ENCODE results near the gene ADORA2B.
A peak's percentile ranks its signal among the peaks of the same experiment; 100 is the strongest.
"Not testable (repeated sequence)": the region's sequence is repeated elsewhere in the genome, so short reads cannot be mapped to it uniquely, and the experiment has no call there.

ADORA2B gene

GRCh38 chr17:15944759-15945526 lies at the start of gene ADORA2B:
ADORA2B (plus strand) TSS chr17:15945130; CDS start chr17:15945249, 119 bp downstream.
- DNase-seq = peak; percentile 21

GRCh38 chr17:15896277-15896676 lies 48.7 kb upstream of the ADORA2B start:
- no peak for DNase-seq

- DNase-seq = no peak
Measured at GRCh38 chr17:15896834-15897233, 48.1 kb upstream of the ADORA2B start.

GRCh38 chr17:15899596-15899995 lies 45.3 kb upstream of the ADORA2B start:
- not testable (repeated sequence) for DNase-seq

- DNase-seq = no peak
Measured at GRCh38 chr17:15900871-15901270, 44.1 kb upstream of the ADORA2B start.

GRCh38 chr17:15905236-15905635 lies 39.7 kb upstream of the ADORA2B start:
- not testable (repeated sequence) for DNase-seq

GRCh38 chr17:15907290-15907689 lies 37.6 kb upstream of the ADORA2B start:
- DNase-seq = no peak

- no peak for DNase-seq
Measured at GRCh38 chr17:15908378-15908777, 36.6 kb upstream of the ADORA2B start.

- DNase-seq = no peak
Measured at GRCh38 chr17:15909481-15909991, 35.4 kb upstream of the ADORA2B start.

GRCh38 chr17:15910791-15911190 lies 34.1 kb upstream of the ADORA2B start:
- DNase-seq = no peak

- DNase-seq = not testable (repeated sequence)
Measured at GRCh38 chr17:15911701-15912100, 33.2 kb upstream of the ADORA2B start.

GRCh38 chr17:15912416-15912955 lies 32.4 kb upstream of the ADORA2B start:
- no peak for DNase-seq

- DNase-seq = no peak
Measured at GRCh38 chr17:15913826-15914225, 31.1 kb upstream of the ADORA2B start.

GRCh38 chr17:15914400-15915170 lies 30.3 kb upstream of the ADORA2B start:
- no peak for DNase-seq

- DNase-seq = no peak
Measured at GRCh38 chr17:15915961-15916360, 29.0 kb upstream of the ADORA2B start.

- DNase-seq = no peak
Measured at GRCh38 chr17:15917021-15917437, 27.9 kb upstream of the ADORA2B start.

- DNase-seq = no peak
Measured at GRCh38 chr17:15917438-15918027, 27.4 kb upstream of the ADORA2B start.

- DNase-seq = no peak
Measured at GRCh38 chr17:15918261-15918660, 26.7 kb upstream of the ADORA2B start.

GRCh38 chr17:15918661-15919259 lies 26.2 kb upstream of the ADORA2B start:
- no peak for DNase-seq

- DNase-seq = no peak
Measured at GRCh38 chr17:15919466-15919865, 25.5 kb upstream of the ADORA2B start.

GRCh38 chr17:15920758-15921239 lies 24.1 kb upstream of the ADORA2B start:
- no peak for DNase-seq

- no peak for DNase-seq
Measured at GRCh38 chr17:15921640-15922039, 23.3 kb upstream of the ADORA2B start.

- DNase-seq = no peak
Measured at GRCh38 chr17:15922586-15922985, 22.3 kb upstream of the ADORA2B start.
